Subcutaneous abdominal adipose tissue (tissue), 5 donors: ENCODE measurements around the gene SGMS1.
"Not testable (repeated sequence)": the region's sequence is repeated elsewhere in the genome, so short reads cannot be mapped to it uniquely, and the experiment has no call there.

Experiments
- H3K27ac ChIP-seq: one replicate; pipeline ENCODE4 v1.7.0; 2013; ENCODE audit warnings: low read depth, mild to moderate bottlenecking, inconsistent platforms, low read length, moderate library complexity
- H3K27me3 ChIP-seq, 5 donors: one replicate each; pipeline ENCODE4 v1.7.0; 2013; ENCODE audit warnings: low read length in 5 of 5, inconsistent platforms in 1 of 5; ENCODE audit not compliant: control insufficient read depth in 5 of 5, insufficient read depth in 4 of 5
- H3K36me3 ChIP-seq, 5 donors: one replicate each; pipeline ENCODE4 v1.7.0; 2013; ENCODE audit warnings: low read length in 5 of 5; ENCODE audit not compliant: control insufficient read depth in 5 of 5, insufficient read depth in 5 of 5
- H3K4me1 ChIP-seq, 5 donors: one replicate each; pipeline ENCODE4 v1.7.0; 2013; ENCODE audit warnings: low read length in 5 of 5, mild to moderate bottlenecking in 3 of 5, moderate library complexity in 1 of 5; ENCODE audit not compliant: control insufficient read depth in 5 of 5, insufficient read depth in 5 of 5
- H3K4me3 ChIP-seq, 5 donors: one replicate each; pipeline ENCODE4 v1.7.0; 2013; ENCODE audit warnings: low read length in 5 of 5, low read depth in 1 of 5
- H3K9ac ChIP-seq, 5 donors: one replicate each; pipeline ENCODE4 v1.7.0; 2013; ENCODE audit warnings: low read length in 5 of 5, mild to moderate bottlenecking in 4 of 5, moderate library complexity in 3 of 5
- H3K9me3 ChIP-seq, 5 donors: one replicate each; pipeline ENCODE4 v1.7.0; 2013; ENCODE audit warnings: low read length in 5 of 5; ENCODE audit not compliant: control insufficient read depth in 5 of 5
- donor health status: healthy.
- donor health status: healthy.
- donor health status: healthy.
- donor health status: healthy.
- donor health status: healthy.

SGMS1 gene

GRCh38 chr10:50658165-50658564, 34.4 kb upstream of the SGMS1 start:
- H3K27ac ChIP-seq: no peak overlapping the region
- H3K9me3 ChIP-seq: no peaks in the 10 kb centered on the region
- H3K9ac ChIP-seq: no peak overlapping the region
- no peaks in the 10 kb centered on the region for H3K27me3 ChIP-seq
- no peaks in the 10 kb centered on the region for H3K36me3 ChIP-seq
- no peak overlapping the region for H3K4me3 ChIP-seq
- peaks cover 0 to 23% (median 17%) of the 10 kb centered on the region in 5 donors for H3K4me1 ChIP-seq

- H3K9ac ChIP-seq: no peak overlapping the region
Observed at GRCh38 chr10:50653758-50654157, 30.0 kb upstream of the SGMS1 start.

GRCh38 chr10:50653142-50653541, 29.4 kb upstream of the SGMS1 start:
- Histone ChIP-seq H3K9ac (no peak overlapping the region), H3K27me3 (no peaks in the 10 kb centered on the region), H3K27ac (no peak overlapping the region), H3K9me3 (no peaks in the 10 kb centered on the region), H3K4me1 (peaks cover 0 to 19% (median 17%) of the 10 kb centered on the region in 5 donors), H3K36me3 (no peaks in the 10 kb centered on the region), H3K4me3 (peak overlapping the region in 1 of 5 donors; percentile 16)

More at GRCh38 chr10:50653758-50654157, 30.0 kb upstream of the SGMS1 start:
- no peaks in the 10 kb centered on the region for H3K36me3 ChIP-seq
- H3K4me1 ChIP-seq: peaks cover 0 to 19% (median 17%) of the 10 kb centered on the region in 5 donors
- H3K4me3 ChIP-seq: peak overlapping the region in 1 of 5 donors; percentile 26
- no peaks in the 10 kb centered on the region for H3K9me3 ChIP-seq
- peak overlapping the region; percentile 22 for H3K27ac ChIP-seq
- no peaks in the 10 kb centered on the region for H3K27me3 ChIP-seq

GRCh38 chr10:50651808-50652207, 28.1 kb upstream of the SGMS1 start:
- H3K4me1 ChIP-seq: peaks cover 0 to 19% (median 17%) of the 10 kb centered on the region in 5 donors
- H3K27ac ChIP-seq: no peak overlapping the region
- H3K27me3 ChIP-seq: no peaks in the 10 kb centered on the region
- no peaks in the 10 kb centered on the region for H3K36me3 ChIP-seq
- H3K4me3 ChIP-seq: no peak overlapping the region
- H3K9ac ChIP-seq: no peak overlapping the region
- no peaks in the 10 kb centered on the region for H3K9me3 ChIP-seq

- H3K4me3 ChIP-seq: no peak overlapping the region
- no peaks in the 10 kb centered on the region for H3K27me3 ChIP-seq
- H3K27ac ChIP-seq: no peak overlapping the region
- no peak overlapping the region for H3K9ac ChIP-seq
- peaks cover 0 to 19% (median 17%) of the 10 kb centered on the region in 5 donors for H3K4me1 ChIP-seq
- no peaks in the 10 kb centered on the region for H3K36me3 ChIP-seq
- H3K9me3 ChIP-seq: no peaks in the 10 kb centered on the region
Observed at GRCh38 chr10:50650481-50650880, 26.7 kb upstream of the SGMS1 start.

- no peaks in the 10 kb centered on the region for H3K36me3 ChIP-seq
- no peaks in the 10 kb centered on the region for H3K9me3 ChIP-seq
- H3K9ac ChIP-seq: no peak overlapping the region
- peaks cover 0 to 12% (median 11%) of the 10 kb centered on the region in 5 donors for H3K4me1 ChIP-seq
- no peak overlapping the region for H3K27ac ChIP-seq
- no peaks in the 10 kb centered on the region for H3K27me3 ChIP-seq
- H3K4me3 ChIP-seq: no peak overlapping the region
Observed at GRCh38 chr10:50648935-50649227, 25.1 kb upstream of the SGMS1 start.

GRCh38 chr10:50648089-50648934, 24.6 kb upstream of the SGMS1 start:
- no peaks in the 10 kb centered on the region for H3K27me3 ChIP-seq
- no peaks in the 10 kb centered on the region for H3K9me3 ChIP-seq
- H3K9ac ChIP-seq: no peak overlapping the region
- H3K4me1 ChIP-seq: peaks cover 0 to 6% (median 5%) of the 10 kb centered on the region in 5 donors
- H3K27ac ChIP-seq: no peak overlapping the region
- no peaks in the 10 kb centered on the region for H3K36me3 ChIP-seq
- H3K4me3 ChIP-seq: no peak overlapping the region

- H3K9ac ChIP-seq, H3K27ac ChIP-seq, H3K9me3 ChIP-seq, H3K27me3 ChIP-seq, H3K4me1 ChIP-seq, H3K4me3 ChIP-seq, H3K36me3 ChIP-seq: not testable (repeated sequence)
Observed at GRCh38 chr10:50647350-50647749, 23.6 kb upstream of the SGMS1 start.

- Histone ChIP-seq H3K36me3 (no peaks in the 10 kb centered on the region), H3K4me3 (no peak overlapping the region), H3K27me3 (no peaks in the 10 kb centered on the region), H3K9me3 (no peaks in the 10 kb centered on the region), H3K27ac (no peak overlapping the region), H3K9ac (no peak overlapping the region), H3K4me1 (no peaks in the 10 kb centered on the region)
Observed at GRCh38 chr10:50645236-50645635, 21.5 kb upstream of the SGMS1 start.

- Histone ChIP-seq H3K9me3 (no peaks in the 10 kb centered on the region), H3K4me1 (no peaks in the 10 kb centered on the region), H3K36me3 (no peaks in the 10 kb centered on the region), H3K4me3 (no peak overlapping the region), H3K27me3 (no peaks in the 10 kb centered on the region), H3K9ac (no peak overlapping the region), H3K27ac (no peak overlapping the region)
Observed at GRCh38 chr10:50641626-50642025, 17.9 kb upstream of the SGMS1 start.
